ENCODE measurements around the gene NABP1.

The NABP1 gene

GRCh38 chr2:191677646-191678436 is at the start of gene NABP1:
TSS of gene NABP1 (plus strand) at chr2:191678136. CDS start at chr2:191678615, 479 bp downstream.
- peak within 1 kb of the TSS; percentile 92 for H3K4me3 Mint-ChIP-seq
- H3K27me3 Mint-ChIP-seq = no peaks in the 10 kb centered on the region
- H3K36me3 Mint-ChIP-seq = peaks cover 19% of the 10 kb centered on the region
- peak within 1 kb of the TSS; percentile 99 for H3K27ac Mint-ChIP-seq
- peaks cover 46% of the 10 kb centered on the region for H3K4me1 Mint-ChIP-seq
- no peaks in the 10 kb centered on the region for H3K9me3 Mint-ChIP-seq

GRCh38 chr2:191629001-191629453 is 48.9 kb upstream of the NABP1 start:
- Mint-ChIP-seq H3K4me3 (peak overlapping the region; percentile 68), H3K27ac (peak overlapping the region; percentile 18)

GRCh38 chr2:191629976-191630712 is 47.8 kb upstream of the NABP1 start:
- Mint-ChIP-seq H3K4me1 (peaks cover 46% of the 10 kb centered on the region), H3K9me3 (no peaks in the 10 kb centered on the region), H3K4me3 (no peak overlapping the region)

More at GRCh38 chr2:191629001-191629453, 48.9 kb upstream of the NABP1 start:
- H3K36me3 Mint-ChIP-seq = peaks cover 1% of the 10 kb centered on the region
- no peaks in the 10 kb centered on the region for H3K27me3 Mint-ChIP-seq
- H3K9me3 Mint-ChIP-seq = no peaks in the 10 kb centered on the region
- peaks cover 55% of the 10 kb centered on the region for H3K4me1 Mint-ChIP-seq

GRCh38 chr2:191631754-191632153 is 46.2 kb upstream of the NABP1 start:
- Mint-ChIP-seq H3K4me1 (peaks cover 48% of the 10 kb centered on the region), H3K4me3 (no peak overlapping the region), H3K36me3 (peaks cover 1% of the 10 kb centered on the region), H3K9me3 (no peaks in the 10 kb centered on the region), H3K27me3 (no peaks in the 10 kb centered on the region), H3K27ac (no peak overlapping the region)

More at GRCh38 chr2:191629976-191630712, 47.8 kb upstream of the NABP1 start:
- peaks cover 1% of the 10 kb centered on the region for H3K36me3 Mint-ChIP-seq
- H3K27ac Mint-ChIP-seq = no peak overlapping the region
- no peaks in the 10 kb centered on the region for H3K27me3 Mint-ChIP-seq

GRCh38 chr2:191632426-191632825 is 45.5 kb upstream of the NABP1 start:
- Mint-ChIP-seq H3K27ac (no peak overlapping the region), H3K4me3 (no peak overlapping the region), H3K27me3 (no peaks in the 10 kb centered on the region), H3K9me3 (no peaks in the 10 kb centered on the region), H3K4me1 (peaks cover 48% of the 10 kb centered on the region), H3K36me3 (peaks cover 1% of the 10 kb centered on the region)

- no peaks in the 10 kb centered on the region for H3K36me3 Mint-ChIP-seq
- H3K27me3 Mint-ChIP-seq = no peaks in the 10 kb centered on the region
- no peak overlapping the region for H3K4me3 Mint-ChIP-seq
- H3K9me3 Mint-ChIP-seq = no peaks in the 10 kb centered on the region
- no peak overlapping the region for H3K27ac Mint-ChIP-seq
- H3K4me1 Mint-ChIP-seq = peaks cover 51% of the 10 kb centered on the region
Measured at GRCh38 chr2:191634791-191635190, 43.1 kb upstream of the NABP1 start.

GRCh38 chr2:191635333-191636234 is 42.4 kb upstream of the NABP1 start:
- H3K4me3 Mint-ChIP-seq = no peak overlapping the region
- peaks cover 49% of the 10 kb centered on the region for H3K4me1 Mint-ChIP-seq
- no peaks in the 10 kb centered on the region for H3K9me3 Mint-ChIP-seq
- H3K27me3 Mint-ChIP-seq = no peaks in the 10 kb centered on the region
- no peaks in the 10 kb centered on the region for H3K36me3 Mint-ChIP-seq
- H3K27ac Mint-ChIP-seq = peak overlapping the region; percentile 78

GRCh38 chr2:191636235-191636543 is 41.7 kb upstream of the NABP1 start:
- Mint-ChIP-seq H3K4me1 (peaks cover 53% of the 10 kb centered on the region), H3K4me3 (no peak overlapping the region), H3K36me3 (no peaks in the 10 kb centered on the region), H3K27me3 (no peaks in the 10 kb centered on the region), H3K27ac (peak overlapping the region; percentile 0), H3K9me3 (no peaks in the 10 kb centered on the region)

- peak overlapping the region; percentile 83 for H3K27ac Mint-ChIP-seq
- H3K4me1 Mint-ChIP-seq = peaks cover 53% of the 10 kb centered on the region
- H3K9me3 Mint-ChIP-seq = no peaks in the 10 kb centered on the region
- H3K27me3 Mint-ChIP-seq = no peaks in the 10 kb centered on the region
- H3K36me3 Mint-ChIP-seq = no peaks in the 10 kb centered on the region
- H3K4me3 Mint-ChIP-seq = no peak overlapping the region
Measured at GRCh38 chr2:191636586-191636985, 41.4 kb upstream of the NABP1 start.

- H3K4me3 Mint-ChIP-seq = peak overlapping the region; percentile 81
Measured at GRCh38 chr2:191637182-191638078, 40.5 kb upstream of the NABP1 start.

GRCh38 chr2:191638079-191638801 is 39.7 kb upstream of the NABP1 start:
- Mint-ChIP-seq H3K27ac (peak overlapping the region; percentile 97), H3K4me1 (peaks cover 57% of the 10 kb centered on the region), H3K9me3 (no peaks in the 10 kb centered on the region), H3K4me3 (peak overlapping the region; percentile 81), H3K27me3 (no peaks in the 10 kb centered on the region), H3K36me3 (no peaks in the 10 kb centered on the region)

More at GRCh38 chr2:191637182-191638078, 40.5 kb upstream of the NABP1 start:
- H3K9me3 Mint-ChIP-seq = no peaks in the 10 kb centered on the region
- H3K36me3 Mint-ChIP-seq = no peaks in the 10 kb centered on the region
- H3K4me1 Mint-ChIP-seq = peaks cover 55% of the 10 kb centered on the region
- no peaks in the 10 kb centered on the region for H3K27me3 Mint-ChIP-seq
- peak overlapping the region; percentile 97 for H3K27ac Mint-ChIP-seq

- Mint-ChIP-seq H3K27ac (peak overlapping the region; percentile 20), H3K9me3 (no peaks in the 10 kb centered on the region), H3K27me3 (no peaks in the 10 kb centered on the region), H3K4me3 (no peak overlapping the region), H3K4me1 (peaks cover 57% of the 10 kb centered on the region), H3K36me3 (no peaks in the 10 kb centered on the region)
Measured at GRCh38 chr2:191638802-191639172, 39.1 kb upstream of the NABP1 start.

GRCh38 chr2:191641609-191642008 is 36.3 kb upstream of the NABP1 start:
- peaks cover 11% of the 10 kb centered on the region for H3K9me3 Mint-ChIP-seq
- no peaks in the 10 kb centered on the region for H3K27me3 Mint-ChIP-seq
- H3K27ac Mint-ChIP-seq = peak overlapping the region; percentile 27
- no peak overlapping the region for H3K4me3 Mint-ChIP-seq
- H3K36me3 Mint-ChIP-seq = no peaks in the 10 kb centered on the region
- peaks cover 42% of the 10 kb centered on the region for H3K4me1 Mint-ChIP-seq

GRCh38 chr2:191642541-191642940 is 35.4 kb upstream of the NABP1 start:
- peak overlapping the region; percentile 30 for H3K27ac Mint-ChIP-seq
- H3K36me3 Mint-ChIP-seq = no peaks in the 10 kb centered on the region
- peaks cover 11% of the 10 kb centered on the region for H3K9me3 Mint-ChIP-seq
- H3K4me1 Mint-ChIP-seq = peaks cover 32% of the 10 kb centered on the region
- no peak overlapping the region for H3K4me3 Mint-ChIP-seq
- H3K27me3 Mint-ChIP-seq = no peaks in the 10 kb centered on the region

Data from activated naive CD4-positive, alpha-beta T cell treated with anti-CD3 and anti-CD28 coated beads, Interleukin-2, amount 50 U/mL, for 24 hours (primary cell).